GM20431 (cell line): ENCODE measurements around the gene MTMR3.

Experiments
- in situ Hi-C: fragments of 300-500 bp; cut with MseI, MboI; formaldehyde crosslinking; loops from one replicate; pipeline ENCODE4 v1.15.0; 2020; ENCODE audit warnings: low sequenced_read_pairs; ENCODE audit not compliant: unreplicated experiment

The MTMR3 gene

DNA sequence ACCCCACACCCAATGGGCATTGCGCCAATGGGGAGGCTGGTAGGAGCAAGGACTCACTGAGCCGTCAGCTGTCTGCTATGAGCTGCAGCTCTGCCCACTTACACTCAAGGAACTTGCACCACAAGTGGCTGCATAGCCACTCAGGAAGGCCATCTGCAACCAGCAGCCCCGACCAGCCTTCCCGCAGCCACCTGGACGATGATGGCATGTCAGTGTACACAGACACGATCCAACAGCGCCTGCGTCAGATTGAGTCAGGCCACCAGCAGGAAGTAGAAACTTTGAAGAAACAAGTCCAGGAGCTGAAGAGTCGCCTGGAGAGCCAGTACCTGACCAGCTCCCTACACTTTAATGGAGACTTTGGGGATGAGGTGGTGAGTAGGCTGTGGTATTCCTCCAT is 137.5 kb downstream of the MTMR3 start:
- in situ Hi-C loops: no loop called here

GRCh38 chr22:30021338-30021737 is 138.4 kb downstream of the MTMR3 start:
- in situ Hi-C loops: no loop called here

DNA sequence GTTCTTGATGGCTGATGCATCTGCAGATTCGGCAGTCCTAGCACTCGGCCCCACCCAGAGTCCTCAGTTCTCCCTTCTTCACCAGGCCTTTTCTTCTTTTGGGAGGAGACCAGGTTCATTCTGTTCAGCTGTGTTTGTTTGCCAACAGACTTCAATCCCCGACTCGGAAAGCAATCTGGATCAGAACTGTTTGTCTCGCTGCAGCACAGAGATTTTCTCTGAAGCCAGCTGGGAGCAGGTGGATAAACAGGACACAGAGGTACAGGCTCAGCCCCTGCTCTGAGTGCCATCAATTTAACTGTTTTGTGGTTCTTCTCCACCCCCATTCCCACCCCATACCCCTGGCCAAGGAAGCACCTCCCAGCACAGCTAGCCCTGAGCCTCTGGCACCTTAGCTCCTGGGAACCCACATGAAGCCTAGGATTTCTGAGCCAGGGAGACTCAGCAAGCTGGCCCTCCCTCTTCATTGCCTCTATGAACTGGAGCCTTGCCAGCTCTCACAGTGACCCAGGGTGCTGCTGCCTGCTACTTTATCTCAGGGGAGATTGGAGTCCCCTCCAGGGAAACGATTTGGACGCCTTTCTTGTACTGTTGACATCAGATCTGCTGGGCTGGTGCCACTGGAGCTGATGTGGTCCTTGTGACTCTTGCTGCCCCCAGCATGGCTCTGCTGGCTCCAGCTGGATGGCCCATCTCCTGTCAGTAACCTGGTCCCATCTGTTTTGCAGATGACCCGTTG is 139.1 kb downstream of the MTMR3 start:
- in situ Hi-C loops: no loop called here

- in situ Hi-C loops: no loop called here
Measured at GRCh38 chr22:30023099-30023660, 140.2 kb downstream of the MTMR3 start.

DNA sequence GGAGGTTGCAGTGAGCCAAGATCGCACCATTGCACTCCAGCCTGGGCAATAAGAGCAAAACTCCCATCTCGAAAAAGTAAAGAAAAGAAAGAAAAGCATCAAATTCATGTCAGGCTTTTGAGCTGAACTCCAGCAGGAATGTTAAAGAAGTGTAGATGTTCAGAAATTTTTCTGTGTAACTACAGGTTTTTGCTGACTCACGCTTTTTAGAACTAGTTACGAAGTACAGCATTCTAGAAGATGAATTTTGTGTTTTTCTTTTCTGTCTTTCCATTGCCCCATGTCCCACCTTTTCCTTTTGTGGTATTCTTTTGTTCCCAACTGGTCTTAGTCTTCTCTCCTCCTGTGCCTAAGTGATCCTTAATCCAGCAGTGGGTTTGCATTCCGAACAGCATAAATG is 141.3 kb downstream of the MTMR3 start:
- in situ Hi-C loops: no loop called here

DNA sequence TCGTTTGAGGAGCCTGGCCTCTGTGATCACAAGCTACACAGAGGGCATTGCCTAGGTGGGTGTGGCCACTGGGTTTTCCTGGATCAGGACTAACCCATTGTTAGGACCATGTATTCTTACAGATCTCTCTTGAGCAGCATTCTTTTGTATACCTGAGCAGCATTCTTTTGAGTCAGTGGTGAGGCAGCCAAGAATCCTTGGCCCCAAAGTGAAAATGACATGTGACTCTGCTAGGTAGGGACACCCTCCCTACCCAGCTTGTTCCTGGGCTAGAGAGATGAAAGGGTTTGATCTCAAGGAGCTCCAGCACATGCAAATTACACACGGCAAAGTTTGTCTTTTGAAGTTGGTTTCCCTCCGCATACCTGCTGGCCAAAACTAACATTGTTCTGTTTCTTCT is 142.2 kb downstream of the MTMR3 start:
- in situ Hi-C loops: no loop called here

DNA sequence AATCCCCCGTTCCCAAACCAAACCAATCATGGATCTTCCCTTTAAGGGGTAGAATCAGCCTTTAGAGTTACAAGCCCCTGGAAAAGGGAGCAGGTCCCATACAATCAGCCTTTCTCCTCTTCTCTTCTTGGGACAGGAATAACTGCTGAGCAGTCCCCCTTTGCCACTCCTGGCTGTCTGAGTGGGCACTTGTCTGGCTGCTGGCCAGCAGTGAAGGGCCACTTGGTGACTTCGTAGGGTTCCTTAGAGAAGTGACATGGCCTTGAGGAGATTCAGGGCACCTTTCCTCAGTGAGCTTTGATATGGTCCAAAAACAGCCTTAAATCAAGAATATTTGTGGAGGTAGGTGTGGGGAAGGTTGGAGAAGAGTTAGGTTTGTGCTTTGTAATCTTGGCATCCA is 143.8 kb downstream of the MTMR3 start:
- in situ Hi-C loops: no loop called here

DNA sequence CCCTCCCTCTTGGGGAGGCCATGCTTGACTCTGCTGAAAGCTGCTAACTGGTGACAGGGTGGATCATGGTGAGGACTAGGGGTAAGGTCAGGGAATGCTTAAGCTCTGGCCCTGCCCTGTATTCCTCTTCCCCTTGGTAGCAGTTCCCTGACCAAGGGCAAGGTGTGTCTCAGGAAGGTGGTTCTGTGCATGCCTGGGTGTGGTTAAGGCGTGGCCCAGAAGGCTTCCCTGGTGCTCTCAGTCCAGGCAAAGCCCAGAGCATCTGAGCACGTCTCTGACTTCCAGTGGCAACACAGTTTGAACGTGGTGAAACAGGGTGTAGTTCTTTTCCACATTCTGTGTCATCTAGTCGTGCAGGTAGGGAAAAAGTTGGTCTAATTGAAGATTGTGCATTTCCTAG is 144.2 kb downstream of the MTMR3 start:
- in situ Hi-C loops: no loop called here

GRCh38 chr22:30027791-30028190 is 144.8 kb downstream of the MTMR3 start:
- in situ Hi-C loops: no loop called here

- in situ Hi-C loops: no loop called here
Measured at GRCh38 chr22:30028731-30029130, 145.8 kb downstream of the MTMR3 start.

- in situ Hi-C loops: no loop called here
Measured at GRCh38 chr22:30029512-30029911, 146.5 kb downstream of the MTMR3 start.

GRCh38 chr22:30030329-30030728 is 147.4 kb downstream of the MTMR3 start:
- in situ Hi-C loops: no loop called here

DNA sequence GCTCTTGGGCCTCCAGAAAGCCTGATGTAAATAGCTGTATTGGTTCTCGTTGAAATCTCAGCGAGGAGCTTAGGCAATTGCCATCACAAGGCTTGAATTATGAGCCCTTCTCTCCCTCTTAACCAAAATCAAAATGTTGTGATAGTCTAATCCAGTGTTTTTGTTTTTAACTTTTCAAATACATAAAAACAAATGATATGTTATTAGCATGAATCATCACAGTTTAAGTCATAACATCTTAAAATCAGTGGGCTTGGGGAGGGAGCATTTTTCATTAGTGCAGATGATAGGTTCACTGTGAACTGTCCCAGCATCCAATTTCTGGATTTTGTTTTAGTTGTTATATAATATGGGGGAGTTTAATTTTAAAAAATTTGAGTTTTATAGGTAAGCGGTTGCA is 148.4 kb downstream of the MTMR3 start:
- in situ Hi-C loops: no loop called here

DNA sequence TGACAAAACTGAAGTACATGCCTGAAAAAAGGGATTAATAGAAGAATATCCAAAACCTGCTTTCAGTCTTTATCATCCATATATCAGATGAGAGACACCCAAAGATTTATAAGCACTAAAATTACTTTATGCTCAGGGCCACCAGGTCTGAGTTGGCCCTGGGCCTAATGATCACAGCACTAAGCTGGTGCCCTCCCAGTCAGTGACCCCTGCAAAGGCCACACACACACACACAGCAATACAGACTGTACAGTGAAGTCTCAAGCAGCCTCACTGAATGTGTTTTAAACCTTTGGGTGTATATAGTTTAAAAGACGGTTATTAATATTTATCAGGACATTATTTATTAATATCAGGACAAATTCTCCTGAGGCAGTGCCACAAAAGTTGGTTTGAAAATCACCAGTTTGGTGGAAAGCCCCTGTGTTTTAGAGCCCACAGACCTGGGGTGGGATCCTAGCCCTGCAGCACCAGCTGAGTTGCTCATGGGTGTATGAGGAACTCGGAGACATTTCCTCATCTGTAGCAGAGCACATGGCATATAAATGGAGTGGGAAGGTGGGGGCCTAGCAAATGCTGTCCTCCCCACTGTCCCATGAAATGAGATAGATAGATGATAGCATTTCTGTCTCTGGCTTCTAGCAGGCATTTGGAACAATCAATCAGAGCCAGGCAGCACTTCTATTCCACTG is 148.9 kb downstream of the MTMR3 start:
- in situ Hi-C loops: no loop called here

- in situ Hi-C loops: no loop called here
Measured at GRCh38 chr22:30033137-30033536, 150.2 kb downstream of the MTMR3 start.

DNA sequence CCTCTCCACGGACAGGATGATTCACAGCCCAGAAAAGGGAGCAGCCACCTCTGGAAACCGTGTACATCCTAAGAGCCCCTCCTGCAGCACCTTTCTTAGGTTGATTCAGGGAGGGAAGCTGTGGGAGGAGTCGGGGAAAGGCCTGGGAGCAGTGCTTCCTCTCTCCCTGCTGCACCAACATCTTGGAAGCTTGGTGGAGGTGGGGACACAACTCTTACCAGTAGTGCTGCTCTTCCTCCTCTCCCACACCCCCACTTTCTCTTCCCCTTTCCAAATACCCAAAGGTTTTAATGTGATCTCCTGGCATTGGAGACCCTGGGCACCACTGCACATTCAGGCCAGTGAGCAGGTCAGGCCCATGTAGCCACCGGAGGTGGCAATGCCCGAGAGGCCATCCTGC is 150.9 kb downstream of the MTMR3 start:
- in situ Hi-C loops: no loop called here

DNA sequence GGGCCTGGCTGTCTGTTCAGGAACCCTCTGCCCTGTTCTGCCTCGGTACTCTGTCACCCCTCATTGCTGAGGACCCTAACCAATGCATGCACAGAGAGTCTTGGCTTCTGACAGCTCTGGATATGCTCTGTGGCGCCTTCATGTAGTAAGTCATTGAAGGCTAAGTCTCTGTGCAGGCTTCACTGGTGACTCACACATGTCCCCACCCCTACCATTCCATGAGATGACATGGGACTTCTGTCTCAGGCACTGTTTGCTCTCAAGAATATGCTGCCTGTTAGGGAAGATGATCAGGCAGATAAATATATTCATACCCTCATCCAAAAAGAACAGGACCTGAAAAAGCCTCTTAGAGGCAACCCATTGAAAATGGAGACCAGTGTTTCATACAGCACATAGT is 153.7 kb downstream of the MTMR3 start:
- in situ Hi-C loops: no loop called here

DNA sequence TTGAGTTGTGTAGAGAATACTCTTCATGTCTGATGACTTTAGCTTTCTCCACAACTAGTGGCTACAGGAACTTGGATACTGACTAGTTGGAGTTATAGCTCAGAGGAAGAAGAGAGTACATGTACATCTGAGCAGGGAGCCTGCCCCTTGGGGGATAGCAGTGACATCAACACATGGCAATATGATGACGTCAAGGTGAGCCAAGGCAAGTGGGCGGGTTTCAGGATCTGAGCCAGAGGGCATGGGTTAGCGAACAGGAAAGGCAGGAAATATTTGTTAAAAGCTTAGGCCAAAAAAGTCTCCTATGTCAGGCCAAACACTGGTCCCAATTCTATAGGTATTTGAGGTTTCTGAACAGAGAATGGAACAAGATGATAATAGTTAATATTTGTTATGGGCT is 155.2 kb downstream of the MTMR3 start:
- in situ Hi-C loops: no loop called here

- in situ Hi-C loops: no loop called here
Measured at GRCh38 chr22:30040499-30041260, 157.7 kb downstream of the MTMR3 start.

GRCh38 chr22:30041475-30041874 is 158.5 kb downstream of the MTMR3 start:
- in situ Hi-C loops: no loop called here

DNA sequence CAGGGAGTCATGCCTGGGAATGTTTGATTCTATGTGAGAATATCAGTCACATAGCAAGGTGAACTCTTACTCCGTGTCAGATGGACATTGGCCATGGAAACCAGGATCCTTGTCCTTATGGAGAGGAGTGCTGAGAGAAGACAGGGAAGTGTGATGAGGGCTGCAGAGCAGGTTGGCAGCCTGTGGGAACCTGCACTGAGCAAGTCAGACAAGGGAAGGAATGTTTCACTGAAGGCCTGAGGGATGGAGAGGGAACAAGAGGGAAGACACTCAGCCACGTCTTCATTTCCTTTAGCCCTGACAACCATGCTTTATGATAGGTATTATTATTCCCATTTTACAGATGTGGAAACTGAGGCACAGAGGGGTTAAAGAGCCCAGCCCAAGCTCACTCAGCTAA is 158.9 kb downstream of the MTMR3 start:
- in situ Hi-C loops: no loop called here
